Fibroblast of gingiva (primary cell): ENCODE measurements around the gene CIDEA.

Experiments
- DNase-seq: peaks from one replicate; pipeline ENCODE4 v3.0.0-alpha.2; 2011; ENCODE audit warnings: low read depth

The CIDEA gene

GRCh38 chr18:12318857-12319256, 64.7 kb downstream of the CIDEA start:
- no peak for DNase-seq

- DNase-seq, result no peak
These were observed 67.2 kb downstream of the CIDEA start for GRCh38 chr18:12321333-12321732.

DNA sequence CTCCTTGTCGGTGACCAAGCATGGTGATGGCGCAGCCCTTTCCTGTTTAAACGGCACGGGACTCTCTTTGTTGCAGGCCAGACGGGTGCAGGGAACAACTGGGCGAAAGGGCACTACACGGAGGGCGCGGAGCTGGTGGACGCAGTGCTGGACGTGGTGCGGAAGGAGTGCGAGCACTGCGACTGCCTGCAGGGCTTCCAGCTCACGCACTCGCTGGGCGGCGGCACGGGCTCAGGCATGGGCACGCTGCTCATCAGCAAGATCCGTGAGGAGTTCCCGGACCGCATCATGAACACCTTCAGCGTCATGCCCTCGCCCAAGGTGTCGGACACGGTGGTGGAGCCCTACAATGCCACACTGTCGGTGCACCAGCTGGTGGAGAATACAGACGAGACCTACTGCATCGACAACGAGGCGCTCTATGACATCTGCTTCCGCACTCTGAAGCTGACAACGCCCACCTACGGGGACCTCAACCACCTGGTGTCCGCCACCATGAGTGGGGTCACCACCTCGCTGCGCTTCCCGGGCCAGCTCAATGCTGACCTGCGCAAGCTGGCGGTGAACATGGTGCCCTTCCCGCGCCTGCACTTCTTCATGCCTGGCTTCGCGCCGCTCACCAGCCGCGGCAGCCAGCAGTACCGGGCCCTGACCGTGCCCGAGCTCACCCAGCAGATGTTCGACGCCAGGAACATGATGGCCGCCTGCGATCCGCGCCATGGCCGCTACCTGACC, 71.0 kb downstream of the CIDEA start:
- DNase-seq, result no peak

DNA sequence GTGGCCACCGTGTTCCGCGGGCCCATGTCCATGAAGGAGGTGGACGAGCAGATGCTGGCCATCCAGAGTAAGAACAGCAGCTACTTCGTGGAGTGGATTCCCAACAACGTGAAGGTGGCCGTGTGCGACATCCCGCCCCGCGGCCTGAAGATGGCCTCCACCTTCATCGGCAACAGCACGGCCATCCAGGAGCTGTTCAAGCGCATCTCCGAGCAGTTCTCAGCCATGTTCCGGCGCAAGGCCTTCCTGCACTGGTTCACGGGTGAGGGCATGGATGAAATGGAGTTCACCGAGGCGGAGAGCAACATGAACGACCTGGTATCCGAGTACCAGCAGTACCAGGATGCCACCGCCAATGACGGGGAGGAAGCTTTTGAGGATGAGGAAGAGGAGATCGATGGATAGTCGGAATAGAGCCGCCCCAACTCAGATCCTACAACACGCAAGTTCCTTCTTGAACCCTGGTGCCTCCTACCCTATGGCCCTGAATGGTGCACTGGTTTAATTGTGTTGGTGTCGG, 71.6 kb downstream of the CIDEA start:
- DNase-seq, result no peak

- DNase-seq, result no peak
These were observed 72.7 kb downstream of the CIDEA start for GRCh38 chr18:12326711-12327460.
